ENCODE results near the gene RBM38. TPM values are rescaled to one million over a fixed set of nuclear protein-coding genes. Genes with fewer than 3 reads are reported as not detected.

Gene RBM38
- total RNA-seq, 1 experiment from 2014 or later, result 39.9 TPM

DNA sequence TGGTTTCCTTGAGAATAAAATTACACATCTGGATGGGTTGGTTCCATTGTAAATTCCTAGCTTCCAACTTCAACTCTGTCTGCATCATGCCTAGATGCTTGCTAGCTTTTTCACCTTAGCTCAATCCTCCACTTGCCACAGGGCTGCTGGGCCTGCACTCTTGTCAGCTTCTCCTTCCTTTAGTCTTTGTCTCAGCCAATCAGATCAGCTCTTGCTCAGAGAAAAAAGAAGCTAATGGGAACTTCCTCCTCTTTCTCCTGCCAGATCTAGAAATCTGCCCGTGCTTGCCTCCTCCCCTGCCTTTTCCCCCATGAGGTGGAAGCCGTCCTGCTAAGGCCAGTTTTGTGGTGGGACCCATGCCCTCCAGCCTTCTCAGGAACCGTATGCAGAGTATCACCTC lies 21.6 kb upstream of the RBM38 start:
- TF ChIP-seq POLR2AphosphoS5 (IDR thresholded peaks at IDR 0.05; ENCODE audit: low read depth, low read length) (no peak), SIN3A (IDR thresholded peaks at IDR 0.05; ENCODE audit: borderline replicate concordance, insufficient read depth, low read depth, low read length) (no peak), TCF7L2 (IDR thresholded peaks at IDR 0.05; ENCODE audit: low read depth, low read length) (no peak)
- TF ChIP-seq, protein P1, sequence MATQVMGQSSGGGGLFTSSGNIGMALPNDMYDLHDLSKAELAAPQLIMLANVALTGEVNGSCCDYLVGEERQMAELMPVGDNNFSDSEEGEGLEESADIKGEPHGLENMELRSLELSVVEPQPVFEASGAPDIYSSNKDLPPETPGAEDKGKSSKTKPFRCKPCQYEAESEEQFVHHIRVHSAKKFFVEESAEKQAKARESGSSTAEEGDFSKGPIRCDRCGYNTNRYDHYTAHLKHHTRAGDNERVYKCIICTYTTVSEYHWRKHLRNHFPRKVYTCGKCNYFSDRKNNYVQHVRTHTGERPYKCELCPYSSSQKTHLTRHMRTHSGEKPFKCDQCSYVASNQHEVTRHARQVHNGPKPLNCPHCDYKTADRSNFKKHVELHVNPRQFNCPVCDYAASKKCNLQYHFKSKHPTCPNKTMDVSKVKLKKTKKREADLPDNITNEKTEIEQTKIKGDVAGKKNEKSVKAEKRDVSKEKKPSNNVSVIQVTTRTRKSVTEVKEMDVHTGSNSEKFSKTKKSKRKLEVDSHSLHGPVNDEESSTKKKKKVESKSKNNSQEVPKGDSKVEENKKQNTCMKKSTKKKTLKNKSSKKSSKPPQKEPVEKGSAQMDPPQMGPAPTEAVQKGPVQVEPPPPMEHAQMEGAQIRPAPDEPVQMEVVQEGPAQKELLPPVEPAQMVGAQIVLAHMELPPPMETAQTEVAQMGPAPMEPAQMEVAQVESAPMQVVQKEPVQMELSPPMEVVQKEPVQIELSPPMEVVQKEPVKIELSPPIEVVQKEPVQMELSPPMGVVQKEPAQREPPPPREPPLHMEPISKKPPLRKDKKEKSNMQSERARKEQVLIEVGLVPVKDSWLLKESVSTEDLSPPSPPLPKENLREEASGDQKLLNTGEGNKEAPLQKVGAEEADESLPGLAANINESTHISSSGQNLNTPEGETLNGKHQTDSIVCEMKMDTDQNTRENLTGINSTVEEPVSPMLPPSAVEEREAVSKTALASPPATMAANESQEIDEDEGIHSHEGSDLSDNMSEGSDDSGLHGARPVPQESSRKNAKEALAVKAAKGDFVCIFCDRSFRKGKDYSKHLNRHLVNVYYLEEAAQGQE (IDR thresholded peaks at IDR 0.05; ENCODE audit: insufficient read depth in 1 of 2, low read depth in 2 of 2, low read length in 1 of 2), result no peak
- TF ChIP-seq, protein P2, sequence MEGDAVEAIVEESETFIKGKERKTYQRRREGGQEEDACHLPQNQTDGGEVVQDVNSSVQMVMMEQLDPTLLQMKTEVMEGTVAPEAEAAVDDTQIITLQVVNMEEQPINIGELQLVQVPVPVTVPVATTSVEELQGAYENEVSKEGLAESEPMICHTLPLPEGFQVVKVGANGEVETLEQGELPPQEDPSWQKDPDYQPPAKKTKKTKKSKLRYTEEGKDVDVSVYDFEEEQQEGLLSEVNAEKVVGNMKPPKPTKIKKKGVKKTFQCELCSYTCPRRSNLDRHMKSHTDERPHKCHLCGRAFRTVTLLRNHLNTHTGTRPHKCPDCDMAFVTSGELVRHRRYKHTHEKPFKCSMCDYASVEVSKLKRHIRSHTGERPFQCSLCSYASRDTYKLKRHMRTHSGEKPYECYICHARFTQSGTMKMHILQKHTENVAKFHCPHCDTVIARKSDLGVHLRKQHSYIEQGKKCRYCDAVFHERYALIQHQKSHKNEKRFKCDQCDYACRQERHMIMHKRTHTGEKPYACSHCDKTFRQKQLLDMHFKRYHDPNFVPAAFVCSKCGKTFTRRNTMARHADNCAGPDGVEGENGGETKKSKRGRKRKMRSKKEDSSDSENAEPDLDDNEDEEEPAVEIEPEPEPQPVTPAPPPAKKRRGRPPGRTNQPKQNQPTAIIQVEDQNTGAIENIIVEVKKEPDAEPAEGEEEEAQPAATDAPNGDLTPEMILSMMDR (IDR thresholded peaks at IDR 0.05), result no peak
- no peak overlapping the region for H3K4me3 ChIP-seq (ENCODE audit: low read depth in 2 of 2, low read length in 2 of 2)
- POLR2A ChIA-PET, result no interaction called here
- no peak overlapping the region for H3K27ac ChIP-seq (ENCODE audit: low read length)
- intact Hi-C loops (cut with micrococcal nuclease; ENCODE audit: unreplicated experiment) (no loop called here), in situ Hi-C loops (cut with HindIII; ENCODE audit: low pct_unique_long_range_greater_than_20kb, low sequenced_read_pairs) (no loop called here)
- no peaks in the 10 kb centered on the region for H3K4me1 ChIP-seq (ENCODE audit: control insufficient read depth, insufficient read depth, low read length)
- no TSS peak for BruUV-seq (replicated peaks)
- CTCF ChIA-PET, result no interaction called here
- DNase-seq (ENCODE audit: low read depth, low spot score), result no peak
- no peaks in the 10 kb centered on the region for H3K9me3 ChIP-seq (ENCODE audit: control insufficient read depth, insufficient read depth, low read depth, low read length)
- H3K27me3 ChIP-seq (ENCODE audit: control insufficient read depth, insufficient read depth, low read length), result no peaks in the 10 kb centered on the region
- no peak for ATAC-seq
- H3K36me3 ChIP-seq (ENCODE audit: control insufficient read depth, insufficient read depth, low read length), result peaks cover 48% of the 10 kb centered on the region

DNA sequence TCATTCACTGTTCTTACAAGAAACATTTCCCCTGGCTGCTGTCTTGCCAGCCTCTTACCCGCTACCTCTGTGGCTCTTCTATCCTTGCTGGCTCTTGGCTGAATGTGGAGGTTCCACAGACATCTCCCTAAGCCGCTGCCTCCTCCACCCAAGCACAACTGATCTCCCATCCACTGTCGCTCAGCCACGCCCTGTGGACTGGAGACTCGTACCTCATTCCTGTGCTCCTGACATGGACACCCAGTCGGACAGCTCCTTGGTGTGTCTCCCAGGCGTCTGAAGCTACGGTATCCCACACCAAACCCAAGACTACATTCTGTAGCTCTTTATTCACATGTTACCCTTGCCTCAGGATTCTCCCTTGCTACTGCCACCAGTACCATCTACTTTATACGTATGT lies 20.9 kb upstream of the RBM38 start:
- Histone ChIP-seq H3K4me1 (ENCODE audit: control insufficient read depth, insufficient read depth, low read length) (no peaks in the 10 kb centered on the region), H3K36me3 (ENCODE audit: control insufficient read depth, insufficient read depth, low read length) (peaks cover 44% of the 10 kb centered on the region), H3K4me3 (ENCODE audit: low read depth in 2 of 2, low read length in 2 of 2) (no peak overlapping the region), H3K9me3 (ENCODE audit: control insufficient read depth, insufficient read depth, low read depth, low read length) (no peaks in the 10 kb centered on the region), H3K27ac (ENCODE audit: low read length) (no peak overlapping the region), H3K27me3 (ENCODE audit: control insufficient read depth, insufficient read depth, low read length) (no peaks in the 10 kb centered on the region)
- DNase-seq (ENCODE audit: low read depth, low spot score) (no peak), ATAC-seq (no peak)
- POLR2A ChIA-PET, result no interaction called here
- intact Hi-C loops (cut with micrococcal nuclease; ENCODE audit: unreplicated experiment) (no loop called here), in situ Hi-C loops (cut with HindIII; ENCODE audit: low pct_unique_long_range_greater_than_20kb, low sequenced_read_pairs) (no loop called here)
- no TSS peak for BruUV-seq (replicated peaks)
- TF ChIP-seq POLR2AphosphoS5 (IDR thresholded peaks at IDR 0.05; ENCODE audit: low read depth, low read length) (no peak), TCF7L2 (IDR thresholded peaks at IDR 0.05; ENCODE audit: low read depth, low read length) (no peak), SIN3A (IDR thresholded peaks at IDR 0.05; ENCODE audit: borderline replicate concordance, insufficient read depth, low read depth, low read length) (no peak)
- TF ChIP-seq, protein P1 (IDR thresholded peaks at IDR 0.05; ENCODE audit: insufficient read depth in 1 of 2, low read depth in 2 of 2, low read length in 1 of 2), result no peak
- TF ChIP-seq, protein P2 (IDR thresholded peaks at IDR 0.05), result no peak
- CTCF ChIA-PET, result no interaction called here

Data from Panc1 (cell line).